Natural killer cell (primary cell): ENCODE measurements around the gene COL6A2. TPM values are rescaled to one million over a fixed set of nuclear protein-coding genes. Genes with fewer than 3 reads are reported as not detected.

Source experiments
- ATAC-seq, 3 donors: fragments of 150-1000 bp in 2 of 3; fragments of 200-7000 bp in 1 of 3; cut with Tn5 transposase; 1 replicate in 1 of 3; 2 replicates in 2 of 3; pipeline ENCODE4 v1.10.0; 2021; ENCODE audit warnings: mild to moderate bottlenecking in 2 of 3, moderate library complexity in 2 of 3
- DNase-seq, 2 donors: peaks; one replicate each; pipeline versions ENCODE4 v3.0.0 to v3.0.0-alpha.2; 2013 to 2021; ENCODE audit warnings: mixed read lengths in 1 of 2
- H3K27ac ChIP-seq: one replicate; pipeline ENCODE4 v1.5.1; 2013; ENCODE audit warnings: mild to moderate bottlenecking, low read length
- H3K27me3 ChIP-seq: one replicate; pipeline ENCODE4 v1.6.1; 2013; ENCODE audit warnings: low read length; ENCODE audit not compliant: control insufficient read depth, insufficient read depth
- H3K36me3 ChIP-seq: one replicate; pipeline ENCODE4 v1.6.1; 2013; ENCODE audit warnings: low read length; ENCODE audit not compliant: control insufficient read depth, insufficient read depth
- H3K4me1 ChIP-seq: one replicate; pipeline ENCODE4 v1.6.1; 2013; ENCODE audit warnings: low read length; ENCODE audit not compliant: control insufficient read depth, insufficient read depth
- H3K4me3 ChIP-seq: one replicate; pipeline ENCODE4 v1.5.1; 2013; ENCODE audit warnings: low read length
- H3K9me3 ChIP-seq: one replicate; pipeline ENCODE4 v1.6.1; 2013; ENCODE audit warnings: low read length; ENCODE audit not compliant: control insufficient read depth, insufficient read depth
- H3K27ac Mint-ChIP-seq, 2 donors: one replicate each; pipeline ENCODE4 v1.8.0; 2022; ENCODE audit warnings: mild to moderate bottlenecking in 2 of 2, mixed read lengths in 2 of 2, moderate library complexity in 1 of 2
- H3K27me3 Mint-ChIP-seq, 2 donors: one replicate each; pipeline ENCODE4 v1.8.0; 2022; ENCODE audit warnings: low read depth in 2 of 2, mixed read lengths in 2 of 2
- H3K36me3 Mint-ChIP-seq: one replicate; pipeline ENCODE4 v1.8.0; 2022; ENCODE audit warnings: mixed read lengths
- H3K4me1 Mint-ChIP-seq, 2 donors: one replicate each; pipeline ENCODE4 v1.8.0; 2022; ENCODE audit warnings: mixed read lengths in 2 of 2
- H3K4me3 Mint-ChIP-seq: one replicate; pipeline ENCODE4 v1.8.0; 2022; ENCODE audit warnings: mild to moderate bottlenecking, moderate library complexity, mixed read lengths
- H3K9me3 Mint-ChIP-seq, 2 donors: one replicate each; pipeline ENCODE4 v1.8.0; 2022; ENCODE audit warnings: mixed read lengths in 2 of 2
- WGBS: methylation state at CpG from one replicate; pipeline ENCODE4 v1.1.7; 2013; ENCODE audit warnings: missing lambda C conversion rate; ENCODE audit not compliant: insufficient coverage; 5-methylcytosine and 5-hydroxymethylcytosine counted together
- intact Hi-C: fragments of 100-400 bp; cut with micrococcal nuclease; formaldehyde crosslinking; loops from one replicate; pipeline ENCODE4 v1.14.2; 2022
- total RNA-seq, 4 donors: library from RNA; stranded (reverse); fragments of 120-200 nt in 1 of 4; gene quantifications; one replicate each; pipeline versions ENCODE4 v1.2.3 to v1.2.4, GENCODE V29; 2013 to 2022
- TF ChIP-seq, protein P1 (sequence below): fragments of 200-600 bp; IDR thresholded peaks from one replicate; pipeline ENCODE4 v1.8.0; 2022; ENCODE audit warnings: antibody characterized with exemption

The COL6A2 gene
- total RNA-seq, 3 donors from 2014 or later (not counting 1 experiment from before 2014, with no cell fraction given), result 93.9 to 110 (median 97.2) TPM

DNA sequence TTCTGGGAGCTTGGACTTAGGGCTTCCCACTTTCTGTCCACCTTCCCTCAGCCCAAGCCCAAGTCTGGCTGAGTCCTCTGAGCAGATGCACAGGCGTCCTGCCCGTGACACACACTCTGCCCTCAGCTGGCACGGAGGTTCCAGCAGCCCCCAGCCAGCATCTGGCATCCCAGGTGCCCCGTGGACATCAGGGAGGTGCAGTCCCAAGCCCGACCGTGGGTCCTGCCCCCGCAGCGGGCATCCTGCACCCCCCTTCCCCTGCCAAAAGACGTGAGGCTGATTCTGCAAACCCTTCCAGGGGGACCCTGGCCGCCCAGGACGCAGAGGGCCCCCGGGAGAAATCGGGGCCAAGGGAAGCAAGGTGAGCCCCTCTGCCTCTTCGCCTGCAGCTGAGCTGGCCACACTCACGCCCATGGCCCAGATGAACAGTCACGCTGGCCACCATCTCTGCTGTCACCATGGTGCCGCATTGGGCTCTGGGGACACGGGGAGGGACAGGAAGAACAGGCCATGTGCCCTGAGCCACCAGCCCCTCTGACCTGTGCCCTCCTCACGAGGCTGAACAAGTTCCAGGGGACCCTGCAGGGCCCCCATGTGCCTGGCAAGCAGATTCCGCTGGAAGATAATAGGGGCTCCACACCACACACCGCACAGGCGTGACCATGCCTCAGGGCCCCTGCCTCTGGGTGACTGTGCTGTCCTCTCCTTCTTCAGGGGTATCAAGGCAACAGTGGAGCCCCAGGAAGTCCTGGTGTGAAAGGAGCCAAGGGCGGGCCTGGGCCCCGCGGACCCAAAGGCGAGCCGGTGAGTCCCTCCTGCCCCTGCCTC is 20.6 kb downstream of the COL6A2 start:
- intact Hi-C loops, result no loop called here

DNA sequence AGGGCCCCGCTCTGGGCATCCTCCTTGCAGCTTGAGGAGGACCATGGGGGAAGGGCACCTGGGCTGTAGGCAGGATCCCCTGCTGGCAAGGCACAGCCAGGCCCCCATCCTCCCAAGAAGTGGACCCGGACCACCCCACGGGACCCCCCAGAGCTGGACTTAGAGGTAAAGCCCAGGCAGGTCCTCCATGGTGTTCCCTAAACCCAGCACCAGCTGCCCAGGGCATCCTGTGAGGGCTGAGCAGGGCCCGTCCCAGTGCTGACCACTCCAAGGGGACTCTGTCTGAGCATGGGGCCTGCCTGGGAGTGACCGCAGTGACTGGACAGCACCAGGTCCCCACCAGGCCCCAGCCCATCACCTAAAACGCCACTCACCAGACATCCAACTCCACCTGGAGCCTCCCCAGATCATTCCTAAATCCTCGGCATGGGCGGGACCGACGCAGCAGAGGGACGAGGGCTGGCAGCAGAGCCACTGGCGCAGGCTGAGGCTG is 21.3 kb downstream of the COL6A2 start:
- H3K9me3 Mint-ChIP-seq, result no peaks in the 10 kb centered on the region
- no peaks in the 10 kb centered on the region for H3K36me3 Mint-ChIP-seq
- Histone ChIP-seq H3K4me3 (no peak overlapping the region), H3K4me1 (no peaks in the 10 kb centered on the region), H3K9me3 (peaks cover 4% of the 10 kb centered on the region), H3K27me3 (no peaks in the 10 kb centered on the region), H3K36me3 (no peaks in the 10 kb centered on the region), H3K27ac (no peak overlapping the region)
- intact Hi-C loops, result no loop called here
- H3K4me3 Mint-ChIP-seq, result no peak overlapping the region
- peak in 1 of 2 donors; percentile 11 for DNase-seq
- WGBS, result 91% methylated on average over 12 of the region's 12 CpGs
- TF ChIP-seq, protein P1, sequence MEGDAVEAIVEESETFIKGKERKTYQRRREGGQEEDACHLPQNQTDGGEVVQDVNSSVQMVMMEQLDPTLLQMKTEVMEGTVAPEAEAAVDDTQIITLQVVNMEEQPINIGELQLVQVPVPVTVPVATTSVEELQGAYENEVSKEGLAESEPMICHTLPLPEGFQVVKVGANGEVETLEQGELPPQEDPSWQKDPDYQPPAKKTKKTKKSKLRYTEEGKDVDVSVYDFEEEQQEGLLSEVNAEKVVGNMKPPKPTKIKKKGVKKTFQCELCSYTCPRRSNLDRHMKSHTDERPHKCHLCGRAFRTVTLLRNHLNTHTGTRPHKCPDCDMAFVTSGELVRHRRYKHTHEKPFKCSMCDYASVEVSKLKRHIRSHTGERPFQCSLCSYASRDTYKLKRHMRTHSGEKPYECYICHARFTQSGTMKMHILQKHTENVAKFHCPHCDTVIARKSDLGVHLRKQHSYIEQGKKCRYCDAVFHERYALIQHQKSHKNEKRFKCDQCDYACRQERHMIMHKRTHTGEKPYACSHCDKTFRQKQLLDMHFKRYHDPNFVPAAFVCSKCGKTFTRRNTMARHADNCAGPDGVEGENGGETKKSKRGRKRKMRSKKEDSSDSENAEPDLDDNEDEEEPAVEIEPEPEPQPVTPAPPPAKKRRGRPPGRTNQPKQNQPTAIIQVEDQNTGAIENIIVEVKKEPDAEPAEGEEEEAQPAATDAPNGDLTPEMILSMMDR, result no peak
- no peak overlapping the region for H3K27ac Mint-ChIP-seq
- ATAC-seq, result no peak
- no peaks in the 10 kb centered on the region for H3K27me3 Mint-ChIP-seq
- H3K4me1 Mint-ChIP-seq, result no peaks in the 10 kb centered on the region

More for the DNA sequence above, 20.6 kb downstream of the COL6A2 start:
- TF ChIP-seq, protein P1, result no peak
- no peaks in the 10 kb centered on the region for H3K36me3 ChIP-seq
- WGBS, result 91% methylated on average over 27 of the region's 27 CpGs
- peaks cover 4% of the 10 kb centered on the region for H3K9me3 ChIP-seq
- no peak overlapping the region for H3K4me3 Mint-ChIP-seq
- H3K9me3 Mint-ChIP-seq, result no peaks in the 10 kb centered on the region
- H3K27me3 ChIP-seq, result no peaks in the 10 kb centered on the region
- DNase-seq (peak in 1 of 2 donors; percentile 14), ATAC-seq (no peak)
- H3K4me3 ChIP-seq, result no peak overlapping the region
- no peaks in the 10 kb centered on the region for H3K4me1 Mint-ChIP-seq
- no peaks in the 10 kb centered on the region for H3K4me1 ChIP-seq
- no peaks in the 10 kb centered on the region for H3K27me3 Mint-ChIP-seq
- H3K36me3 Mint-ChIP-seq, result no peaks in the 10 kb centered on the region
- H3K27ac Mint-ChIP-seq, result no peak overlapping the region
- H3K27ac ChIP-seq, result no peak overlapping the region

DNA sequence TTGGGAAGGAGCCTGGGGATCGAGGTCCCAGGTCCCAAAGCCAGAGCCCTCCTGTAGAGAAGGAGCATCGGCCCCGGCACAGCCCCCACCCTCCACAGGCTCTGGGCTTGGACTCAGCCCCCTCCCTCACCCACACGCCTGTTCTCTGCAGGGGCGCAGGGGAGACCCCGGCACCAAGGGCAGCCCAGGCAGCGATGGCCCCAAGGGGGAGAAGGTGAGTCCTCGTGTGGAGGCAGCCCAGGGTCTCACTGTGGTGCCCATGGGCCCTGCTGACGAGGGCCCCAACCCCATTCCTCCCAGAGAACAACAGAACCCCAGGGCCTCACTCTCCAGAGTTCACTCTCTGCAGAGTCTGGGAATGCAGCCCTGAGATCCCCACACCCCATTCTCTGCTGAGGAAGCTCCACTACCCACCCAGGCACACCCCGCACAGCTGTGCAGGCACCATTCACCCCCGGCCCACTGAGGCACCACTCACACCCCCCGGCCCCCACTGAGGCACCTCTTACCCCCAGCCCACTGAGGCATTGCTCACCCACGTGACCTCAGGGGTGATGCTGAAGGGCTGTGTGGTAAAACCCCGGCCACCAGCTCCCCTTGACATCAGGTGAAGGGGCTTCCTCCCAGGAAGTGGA is 21.8 kb downstream of the COL6A2 start:
- no peaks in the 10 kb centered on the region for H3K9me3 Mint-ChIP-seq

More for the DNA sequence above, 21.8 kb downstream of the COL6A2 start:
- no peak overlapping the region for H3K4me3 Mint-ChIP-seq
- Histone ChIP-seq H3K4me1 (no peaks in the 10 kb centered on the region), H3K27ac (no peak overlapping the region), H3K9me3 (peaks cover 4% of the 10 kb centered on the region), H3K27me3 (no peaks in the 10 kb centered on the region), H3K36me3 (no peaks in the 10 kb centered on the region), H3K4me3 (no peak overlapping the region)
- no peak for ATAC-seq
- TF ChIP-seq, protein P1, result no peak
- H3K36me3 Mint-ChIP-seq, result no peaks in the 10 kb centered on the region
- intact Hi-C loops, result no loop called here
- H3K4me1 Mint-ChIP-seq, result no peaks in the 10 kb centered on the region
- no peaks in the 10 kb centered on the region for H3K27me3 Mint-ChIP-seq
- DNase-seq, result peak in 1 of 2 donors; percentile 12
- H3K27ac Mint-ChIP-seq, result no peak overlapping the region
- 83% methylated on average over 13 of the region's 14 CpGs for WGBS
